Stimulated activated CD8-positive, alpha-beta memory T cell treated with anti-CD3 and anti-CD28 coated beads, Interleukin-7, amount 100 ng/mL, for 24 hours (primary cell): Measurements from ENCODE around the gene MAD1L1.
"Not testable (repeated sequence)": the region's sequence is repeated elsewhere in the genome, so short reads cannot be mapped to it uniquely, and the experiment has no call there.

Experiments
- DNase-seq: peaks from one replicate; pipeline ENCODE4 v3.0.0-alpha.2; 2020; ENCODE audit warnings: low read depth

MAD1L1 gene

GRCh38 chr7:1838911-1839531 is 393.7 kb downstream of the MAD1L1 start:
- DNase-seq = not testable (repeated sequence)

GRCh38 chr7:1838544-1838872 is 394.2 kb downstream of the MAD1L1 start:
- not testable (repeated sequence) for DNase-seq

DNA sequence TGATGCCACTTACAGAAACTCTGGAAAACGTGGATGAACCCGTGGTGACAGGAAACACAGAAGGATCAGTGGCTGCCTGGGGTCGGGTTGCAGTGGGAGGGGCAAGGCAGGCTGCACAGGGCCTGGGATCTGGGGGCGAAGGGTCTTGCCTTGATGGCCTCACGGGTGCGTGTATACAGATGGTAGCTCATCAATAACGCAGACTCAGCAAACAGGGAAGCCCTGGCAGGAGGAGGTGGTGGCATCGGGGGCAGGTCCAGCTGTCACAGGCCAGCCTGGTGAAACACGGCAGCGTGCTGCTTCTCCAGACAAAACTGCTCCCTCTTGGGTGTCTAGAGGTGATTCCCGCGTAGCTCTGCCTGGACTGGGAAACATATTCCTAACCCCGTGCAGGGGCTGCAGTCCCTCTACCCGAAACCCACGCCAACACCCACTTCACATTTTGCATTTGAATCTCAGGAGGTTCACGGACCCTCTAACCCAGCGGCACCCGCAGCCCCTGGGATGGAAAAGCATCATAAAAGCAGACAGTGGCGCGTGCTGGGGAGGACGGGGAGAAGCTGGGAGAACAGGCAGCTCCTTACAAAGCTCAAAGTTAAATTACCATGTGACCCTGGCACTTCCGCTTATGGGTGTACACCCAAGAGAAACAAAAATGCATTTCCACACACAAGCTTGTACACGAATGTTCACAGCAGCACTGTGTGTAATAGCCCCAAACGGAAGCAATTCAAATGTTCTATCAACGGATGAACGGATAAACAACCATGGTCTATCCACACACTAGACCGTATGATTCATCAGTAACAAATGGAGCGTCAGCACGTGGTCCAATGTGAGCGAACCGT is 394.8 kb downstream of the MAD1L1 start:
- DNase-seq = not testable (repeated sequence)

DNA sequence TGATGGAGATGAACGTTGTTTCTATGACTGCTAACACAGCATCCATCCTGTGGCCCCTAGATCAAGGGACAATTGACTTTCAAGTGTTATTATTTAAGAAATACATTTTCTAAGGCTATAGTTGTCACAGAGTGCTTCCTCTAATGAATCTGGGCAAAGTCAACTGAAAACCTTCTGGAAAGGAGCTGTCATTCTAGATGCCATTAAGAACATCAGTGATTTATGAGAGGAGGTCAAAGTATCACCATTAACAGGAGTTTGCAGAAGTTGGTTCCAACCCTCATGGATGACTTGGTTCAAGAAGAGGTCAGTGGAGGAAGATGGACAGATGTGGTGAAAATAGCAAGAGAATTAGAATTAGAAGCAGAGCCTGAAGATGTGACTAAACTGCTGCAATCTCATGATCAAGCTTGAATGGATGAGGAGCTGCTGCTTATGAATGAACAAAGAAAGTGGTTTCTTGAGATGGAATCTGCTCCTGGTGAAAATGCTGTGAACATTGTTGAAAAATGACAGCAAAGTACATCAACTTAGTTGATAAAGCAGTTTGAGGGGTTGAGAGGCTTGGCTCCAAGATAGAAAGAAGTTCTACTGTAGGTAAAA is 400.7 kb downstream of the MAD1L1 start:
- DNase-seq = not testable (repeated sequence)

DNA sequence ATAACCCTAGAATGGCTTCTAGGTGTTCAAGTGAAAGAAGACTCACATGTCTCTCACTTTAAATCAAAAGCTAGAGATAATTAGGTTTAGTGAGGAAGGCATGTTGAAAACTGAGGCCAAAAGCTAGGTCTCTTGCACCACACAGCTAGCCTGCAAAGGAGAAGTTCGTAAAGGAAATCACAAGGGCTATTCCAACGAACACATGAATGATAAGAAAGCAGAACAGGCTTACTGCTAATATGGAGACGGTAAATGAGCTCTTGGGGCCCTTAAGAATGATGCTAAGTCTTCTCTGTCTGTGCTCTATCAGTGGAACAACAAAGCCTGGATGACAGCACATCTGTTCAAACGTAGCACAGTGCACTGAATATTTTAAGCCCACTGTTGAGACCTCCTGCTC is 401.3 kb downstream of the MAD1L1 start:
- DNase-seq = not testable (repeated sequence)

- DNase-seq = not testable (repeated sequence)
Measured at GRCh38 chr7:1829668-1830067, 403.1 kb downstream of the MAD1L1 start.

DNA sequence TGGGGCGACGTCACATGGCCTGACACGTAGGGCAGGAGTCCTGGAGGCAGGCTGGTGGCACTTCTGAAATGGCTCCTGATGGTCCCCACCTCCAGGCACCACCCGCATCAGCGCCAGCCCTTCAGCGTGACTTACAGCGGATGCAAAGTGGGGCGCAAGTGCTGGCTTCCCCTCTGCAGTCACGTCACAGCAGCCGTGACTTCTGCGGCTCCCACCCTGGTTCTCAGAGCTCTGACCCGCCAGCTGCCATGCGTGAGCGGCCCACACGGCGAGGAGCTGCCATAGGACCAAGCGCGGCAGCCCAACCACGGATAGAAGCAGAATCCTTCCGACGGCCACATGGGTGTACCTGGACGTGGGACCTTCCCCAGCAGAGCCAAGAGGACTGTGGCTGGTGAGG is 403.6 kb downstream of the MAD1L1 start:
- DNase-seq = no peak

DNA sequence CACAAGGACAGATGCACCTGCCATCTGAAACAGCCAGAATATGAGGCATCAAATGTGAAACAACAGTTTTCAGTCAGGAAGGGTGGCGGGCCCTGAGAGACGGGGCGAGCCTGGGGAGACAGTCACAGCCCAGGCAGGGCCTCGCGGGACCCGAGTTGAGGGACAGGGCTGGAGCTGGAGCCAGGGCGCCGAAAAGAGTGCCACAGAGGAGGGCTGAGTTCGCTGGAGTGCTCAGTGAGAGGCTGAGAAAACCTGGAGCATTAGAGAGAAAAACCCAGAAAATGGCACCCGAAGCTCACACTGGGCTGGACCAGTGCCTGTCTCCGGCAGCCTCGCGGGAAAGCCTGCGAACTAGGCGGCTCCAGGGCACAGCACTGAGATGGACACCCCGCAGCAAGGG is 404.6 kb downstream of the MAD1L1 start:
- DNase-seq = not testable (repeated sequence)

DNA sequence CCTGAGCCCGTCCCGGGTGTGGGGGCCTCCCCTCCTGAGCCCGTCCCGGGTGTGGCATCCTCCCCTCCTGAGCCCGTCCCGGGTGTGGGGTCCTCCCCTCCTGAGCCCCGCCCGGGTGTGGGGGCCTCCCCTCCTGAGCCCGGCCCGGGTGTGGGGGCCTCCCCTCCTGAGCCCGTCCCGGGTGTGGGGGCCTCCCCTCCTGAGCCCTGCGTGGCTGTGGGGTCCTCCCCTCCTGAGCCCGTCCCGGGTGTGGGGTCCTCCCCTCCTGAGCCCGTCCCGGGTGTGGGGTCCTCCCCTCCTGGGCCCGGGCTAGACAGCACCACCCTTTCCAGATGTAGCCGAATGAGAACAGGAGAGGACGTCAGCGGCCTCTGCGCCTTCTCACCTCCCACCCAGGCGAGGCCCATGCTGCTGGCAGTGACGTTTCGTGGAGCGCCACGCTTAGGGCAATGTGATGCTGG is 405.2 kb downstream of the MAD1L1 start:
- DNase-seq = not testable (repeated sequence)

DNA sequence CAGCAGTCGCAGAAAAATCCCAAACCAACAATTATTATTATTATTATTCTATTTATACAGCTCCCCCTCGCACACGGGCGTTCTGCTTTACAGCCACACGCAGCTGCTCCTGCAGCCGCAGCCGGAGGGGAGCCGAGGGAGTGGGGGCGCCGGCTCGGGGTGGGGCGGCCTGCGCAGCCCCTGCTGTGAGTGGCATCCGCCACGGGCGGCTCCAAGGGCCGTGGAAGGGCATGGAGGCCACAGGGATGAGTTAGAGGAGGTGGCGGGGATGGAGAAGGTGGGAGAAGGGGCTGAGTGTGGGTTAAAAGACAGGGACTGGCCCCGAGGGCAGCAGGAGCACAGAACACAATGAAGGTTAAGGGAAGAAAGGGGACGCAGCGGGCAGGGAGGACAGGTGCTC is 405.8 kb downstream of the MAD1L1 start:
- DNase-seq = not testable (repeated sequence)

GRCh38 chr7:1825897-1826741 is 406.6 kb downstream of the MAD1L1 start:
- no peak for DNase-seq

DNA sequence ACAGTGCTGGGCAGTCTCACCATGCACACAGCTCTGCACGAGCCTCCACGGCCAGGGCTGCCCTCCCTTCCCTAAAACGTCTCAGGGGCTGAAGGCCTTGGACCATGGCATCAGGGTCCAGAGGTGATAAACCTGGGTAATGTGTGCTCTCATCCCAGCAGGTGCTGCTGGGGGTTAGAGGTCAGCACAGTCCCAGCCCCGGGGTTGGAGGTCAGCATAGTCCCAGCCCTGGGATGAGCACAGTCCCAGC is 407.2 kb downstream of the MAD1L1 start:
- not testable (repeated sequence) for DNase-seq

- DNase-seq = not testable (repeated sequence)
Measured at GRCh38 chr7:1824882-1825646, 407.7 kb downstream of the MAD1L1 start.

DNA sequence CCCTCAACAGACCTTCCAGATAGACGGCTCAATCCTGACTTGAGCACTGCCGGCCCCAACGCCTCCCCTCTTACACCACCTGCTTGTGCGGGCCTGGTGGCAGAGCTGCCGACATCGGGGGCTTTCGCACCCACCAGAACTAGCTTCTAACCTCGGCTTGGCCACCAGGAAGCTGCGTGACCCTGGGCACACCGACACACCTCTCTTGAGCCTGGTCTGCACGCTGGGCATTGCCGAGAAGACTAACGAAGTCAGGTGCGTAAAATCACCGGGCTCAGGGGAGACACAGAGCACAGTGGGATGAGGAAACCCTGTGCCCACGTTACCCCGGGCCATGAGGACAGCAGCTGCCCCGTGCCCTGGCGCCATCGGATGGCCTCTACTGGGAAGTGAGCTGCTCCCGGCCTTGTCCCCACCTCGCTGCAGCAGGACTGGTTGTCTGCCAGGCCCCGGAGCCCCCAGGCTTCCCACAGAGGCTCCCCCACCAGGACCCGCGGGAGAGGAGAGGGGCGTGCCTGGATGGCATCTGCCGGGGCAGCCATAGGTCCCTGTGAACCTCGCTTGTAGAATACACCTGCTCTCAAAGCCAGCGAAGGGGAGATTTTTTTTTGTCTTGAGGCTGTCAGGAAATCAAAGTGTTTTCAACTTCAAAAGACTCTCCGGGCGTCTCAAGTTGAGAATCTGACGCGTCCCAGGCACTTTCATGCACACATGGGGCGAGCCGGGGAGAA is 408.4 kb downstream of the MAD1L1 start:
- not testable (repeated sequence) for DNase-seq

- DNase-seq = no peak
Measured at GRCh38 chr7:1823376-1824150, 409.2 kb downstream of the MAD1L1 start.

GRCh38 chr7:1819259-1819841 is 413.4 kb downstream of the MAD1L1 start:
- DNase-seq = no peak

- no peak for DNase-seq
Measured at GRCh38 chr7:1818575-1819258, 414.0 kb downstream of the MAD1L1 start.

GRCh38 chr7:1817061-1817712 is 415.6 kb downstream of the MAD1L1 start:
- no peak for DNase-seq

DNA sequence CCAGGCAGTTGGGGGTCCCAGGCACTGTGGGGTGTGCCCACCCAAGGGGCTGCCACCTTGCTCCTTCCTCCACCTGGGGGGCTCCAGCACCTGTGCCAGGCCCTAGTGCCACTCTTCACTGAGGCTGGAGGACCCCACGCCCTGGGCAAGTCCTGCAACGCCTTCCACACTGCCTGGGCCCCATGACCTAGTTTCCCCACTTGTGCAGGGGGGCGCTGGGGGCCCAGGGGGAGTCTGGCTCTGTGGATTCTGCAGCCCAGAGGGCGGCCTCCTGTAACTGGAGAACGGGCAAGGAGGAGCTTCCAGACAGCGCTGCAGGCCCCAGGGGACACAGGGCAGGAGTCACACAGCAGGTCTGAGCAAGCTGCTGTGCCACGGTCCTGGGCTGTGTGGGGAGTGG is 416.3 kb downstream of the MAD1L1 start:
- DNase-seq = not testable (repeated sequence)
